ENCODE measurements around the gene CIB4. TPM values are rescaled to one million over a fixed set of nuclear protein-coding genes. Genes with fewer than 3 reads are reported as not detected.
"Not testable (repeated sequence)": the region's sequence is repeated elsewhere in the genome, so short reads cannot be mapped to it uniquely, and the experiment has no call there.

Gene CIB4
- total RNA-seq, 1 donor from 2014 or later, result not detected

DNA sequence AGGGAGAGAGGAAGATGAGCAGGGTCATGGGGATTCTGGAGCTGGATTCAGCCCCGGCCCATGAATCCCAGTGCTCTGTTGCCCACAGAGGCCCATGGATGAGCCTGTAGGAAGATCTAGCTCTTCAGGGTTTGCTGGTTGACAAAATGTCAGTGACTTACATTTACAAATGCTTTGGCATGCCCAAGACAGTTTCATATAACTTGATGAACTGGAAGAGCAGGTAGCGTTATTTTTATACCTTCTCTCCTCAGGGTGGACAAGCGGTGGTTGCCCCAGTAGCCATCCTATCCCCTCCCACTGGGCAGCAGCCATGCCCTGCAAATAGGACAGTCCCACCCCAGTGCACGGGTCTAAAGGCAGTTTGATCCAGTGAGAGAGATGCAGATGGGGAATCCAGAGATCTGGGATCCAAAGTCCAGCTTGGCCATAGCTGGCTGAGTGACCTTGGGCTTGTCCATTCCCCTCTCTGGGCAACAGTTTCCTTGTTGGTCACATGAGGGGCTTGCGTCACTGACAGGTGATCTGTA, 29.8 kb upstream of the CIB4 start:
- DNase-seq (peak; percentile 42), ATAC-seq (no peak)
- H3K9me3 ChIP-seq, result no peaks in the 10 kb centered on the region
- no peaks in the 10 kb centered on the region for H3K36me3 ChIP-seq
- TF ChIP-seq, protein P1, sequence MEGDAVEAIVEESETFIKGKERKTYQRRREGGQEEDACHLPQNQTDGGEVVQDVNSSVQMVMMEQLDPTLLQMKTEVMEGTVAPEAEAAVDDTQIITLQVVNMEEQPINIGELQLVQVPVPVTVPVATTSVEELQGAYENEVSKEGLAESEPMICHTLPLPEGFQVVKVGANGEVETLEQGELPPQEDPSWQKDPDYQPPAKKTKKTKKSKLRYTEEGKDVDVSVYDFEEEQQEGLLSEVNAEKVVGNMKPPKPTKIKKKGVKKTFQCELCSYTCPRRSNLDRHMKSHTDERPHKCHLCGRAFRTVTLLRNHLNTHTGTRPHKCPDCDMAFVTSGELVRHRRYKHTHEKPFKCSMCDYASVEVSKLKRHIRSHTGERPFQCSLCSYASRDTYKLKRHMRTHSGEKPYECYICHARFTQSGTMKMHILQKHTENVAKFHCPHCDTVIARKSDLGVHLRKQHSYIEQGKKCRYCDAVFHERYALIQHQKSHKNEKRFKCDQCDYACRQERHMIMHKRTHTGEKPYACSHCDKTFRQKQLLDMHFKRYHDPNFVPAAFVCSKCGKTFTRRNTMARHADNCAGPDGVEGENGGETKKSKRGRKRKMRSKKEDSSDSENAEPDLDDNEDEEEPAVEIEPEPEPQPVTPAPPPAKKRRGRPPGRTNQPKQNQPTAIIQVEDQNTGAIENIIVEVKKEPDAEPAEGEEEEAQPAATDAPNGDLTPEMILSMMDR (IDR thresholded peaks at IDR 0.05), result no peak
- no peaks in the 10 kb centered on the region for H3K27me3 ChIP-seq
- intact Hi-C loops (cut with DNase I), result no loop called here
- no peak overlapping the region for H3K4me3 ChIP-seq
- H3K4me1 ChIP-seq, result no peaks in the 10 kb centered on the region
- no peak overlapping the region for H3K27ac ChIP-seq

DNA sequence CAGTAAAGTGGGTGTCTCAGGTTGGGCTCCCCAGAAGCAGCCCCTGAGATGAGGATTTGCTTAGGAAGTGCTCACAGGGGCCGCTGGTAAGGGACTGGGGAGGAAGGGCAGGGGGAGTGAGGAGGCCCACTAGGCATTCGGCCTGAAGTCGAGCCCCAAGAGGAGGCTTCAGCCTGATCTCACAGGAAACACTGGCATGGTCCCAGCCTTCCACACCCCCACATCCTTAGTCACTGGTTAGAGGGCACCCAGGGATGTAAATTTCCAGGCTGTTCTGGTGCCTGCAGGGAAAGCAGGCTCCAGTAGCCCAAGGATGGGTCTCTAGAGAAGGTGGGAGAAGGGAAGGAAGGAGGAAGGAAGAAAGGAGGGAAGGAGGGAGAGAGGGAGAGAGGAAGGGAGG, 29.0 kb upstream of the CIB4 start:
- no peaks in the 10 kb centered on the region for H3K36me3 ChIP-seq
- ATAC-seq (no peak), DNase-seq (peak; percentile 8)
- intact Hi-C loops (cut with DNase I), result no loop called here
- no peak overlapping the region for H3K4me3 ChIP-seq
- H3K9me3 ChIP-seq, result no peaks in the 10 kb centered on the region
- no peaks in the 10 kb centered on the region for H3K4me1 ChIP-seq
- TF ChIP-seq, protein P1 (IDR thresholded peaks at IDR 0.05), result no peak
- H3K27ac ChIP-seq, result no peak overlapping the region
- no peaks in the 10 kb centered on the region for H3K27me3 ChIP-seq

DNA sequence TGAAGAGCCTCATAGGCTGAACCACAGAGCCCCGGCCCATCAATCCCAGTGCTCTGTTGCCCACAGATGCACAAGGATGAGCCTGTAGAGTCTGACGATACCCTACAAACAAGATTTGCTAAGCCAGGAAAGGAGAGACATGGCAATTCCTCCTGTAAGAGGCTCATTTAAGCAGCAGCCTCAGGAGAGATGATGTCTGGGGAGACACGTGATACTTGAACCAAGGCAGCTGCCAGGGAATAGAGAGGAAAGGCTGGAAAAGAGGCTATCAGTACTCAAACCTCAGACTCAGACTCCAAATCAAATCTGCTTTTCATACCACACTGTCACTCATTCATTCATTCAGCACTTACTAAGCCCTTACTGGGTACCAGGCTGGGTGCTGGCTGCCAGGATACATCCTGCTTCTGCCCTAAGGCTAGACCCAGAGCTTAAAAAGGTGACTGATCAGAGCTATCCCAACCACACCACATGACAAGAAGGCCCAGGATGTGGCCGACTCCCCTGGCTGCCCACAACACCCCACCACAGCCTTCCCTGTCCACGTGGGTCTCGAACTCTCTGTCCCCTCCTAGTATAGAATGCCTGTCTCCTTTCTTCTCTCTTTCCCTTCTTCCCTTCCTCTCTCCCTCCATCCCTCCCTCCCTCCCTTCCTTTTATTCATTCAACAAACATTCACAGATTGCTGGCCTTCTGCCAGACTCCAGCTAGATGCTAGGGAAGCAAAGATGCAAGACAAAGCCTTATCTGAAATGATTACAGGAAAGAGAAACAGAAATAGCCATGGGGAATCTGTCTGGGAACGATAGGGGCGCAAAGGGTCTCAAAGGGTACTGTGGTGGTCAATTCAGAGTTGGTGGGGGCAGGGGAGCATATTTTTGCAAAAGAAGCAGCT, 27.9 kb upstream of the CIB4 start:
- TF ChIP-seq, protein P1 (IDR thresholded peaks at IDR 0.05), result no peak
- no peaks in the 10 kb centered on the region for H3K4me1 ChIP-seq
- intact Hi-C loops (cut with DNase I), result no loop called here
- no peaks in the 10 kb centered on the region for H3K9me3 ChIP-seq
- peak; percentile 8 for DNase-seq
- no peaks in the 10 kb centered on the region for H3K36me3 ChIP-seq
- H3K27me3 ChIP-seq, result no peaks in the 10 kb centered on the region
- no peak overlapping the region for H3K4me3 ChIP-seq
- no peak overlapping the region for H3K27ac ChIP-seq
- no peak for ATAC-seq

DNA sequence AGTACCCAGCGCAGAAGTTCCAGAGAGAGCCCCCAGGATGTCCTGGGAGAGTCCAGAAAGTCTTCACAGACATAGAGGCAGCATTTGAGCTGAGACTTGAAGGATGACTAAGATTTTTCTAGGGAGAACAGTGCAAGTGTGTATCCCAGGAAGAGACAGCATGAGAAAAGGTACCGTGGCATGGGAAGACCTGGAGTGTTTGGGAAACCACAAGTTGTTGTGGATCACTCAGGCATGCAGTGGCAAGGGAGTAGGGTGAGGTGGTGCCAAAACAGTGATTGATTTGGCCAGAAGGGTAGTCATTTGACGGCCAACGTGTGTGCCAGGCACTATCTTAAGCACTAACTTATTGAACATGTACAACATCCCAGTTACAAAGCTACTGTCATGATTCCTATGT, 26.9 kb upstream of the CIB4 start:
- Histone ChIP-seq H3K4me1 (no peaks in the 10 kb centered on the region), H3K36me3 (no peaks in the 10 kb centered on the region), H3K9me3 (no peaks in the 10 kb centered on the region), H3K4me3 (no peak overlapping the region), H3K27ac (no peak overlapping the region), H3K27me3 (no peaks in the 10 kb centered on the region)
- intact Hi-C loops (cut with DNase I), result no loop called here
- ATAC-seq, result no peak
- no peak for DNase-seq
- TF ChIP-seq, protein P1 (IDR thresholded peaks at IDR 0.05), result no peak

DNA sequence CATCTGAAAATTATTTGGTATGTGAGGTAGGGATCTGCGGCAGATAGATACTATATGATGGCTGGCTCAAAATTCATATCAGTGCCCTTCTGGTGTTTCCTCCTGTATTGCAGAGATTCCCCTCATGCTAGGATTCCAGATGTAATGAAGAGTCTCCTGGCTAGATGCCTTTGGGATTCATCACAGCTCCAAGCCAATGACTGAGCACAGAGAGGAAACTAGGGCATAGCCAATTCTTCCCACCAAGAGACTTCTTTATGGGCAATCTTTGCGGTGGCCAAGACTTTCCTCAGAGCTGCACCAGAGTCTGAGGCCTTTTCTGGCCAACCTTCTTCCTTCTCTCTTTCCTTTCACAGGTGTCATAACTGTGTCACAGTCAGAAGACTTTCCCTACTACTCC, 25.5 kb upstream of the CIB4 start:
- intact Hi-C loops (cut with DNase I), result no loop called here
- no peaks in the 10 kb centered on the region for H3K27me3 ChIP-seq
- no peak overlapping the region for H3K27ac ChIP-seq
- H3K9me3 ChIP-seq, result no peaks in the 10 kb centered on the region
- H3K36me3 ChIP-seq, result no peaks in the 10 kb centered on the region
- no peak overlapping the region for H3K4me3 ChIP-seq
- ATAC-seq (no peak), DNase-seq (no peak)
- no peaks in the 10 kb centered on the region for H3K4me1 ChIP-seq
- TF ChIP-seq, protein P1 (IDR thresholded peaks at IDR 0.05), result no peak

DNA sequence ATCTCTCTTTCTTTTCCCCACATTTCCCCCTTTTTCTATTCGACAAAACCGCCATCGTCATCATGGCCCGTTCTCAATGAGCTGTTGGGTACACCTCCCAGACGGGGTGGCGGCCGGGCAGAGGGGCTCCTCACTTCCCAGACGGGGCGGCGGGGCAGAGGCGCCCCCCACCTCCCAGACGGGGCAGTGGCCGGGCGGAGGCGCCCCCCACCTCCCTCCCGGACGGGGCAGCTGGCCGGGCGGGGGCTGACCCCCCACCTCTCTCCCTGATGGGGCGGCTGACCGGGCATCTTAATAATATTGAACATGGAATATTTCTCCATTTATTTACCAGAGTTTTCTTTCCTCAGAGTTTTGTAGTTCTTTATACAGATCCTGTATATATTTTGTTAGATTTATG, 24.1 kb upstream of the CIB4 start:
- DNase-seq, result peak; percentile 20
- H3K4me1 ChIP-seq; H3K9me3 ChIP-seq; H3K27me3 ChIP-seq; H3K4me3 ChIP-seq; H3K36me3 ChIP-seq; intact Hi-C loops (cut with DNase I); ATAC-seq; H3K27ac ChIP-seq: not testable (repeated sequence)

Measured in upper lobe of right lung (tissue), 1 donor.